SK-N-SH (cell line): ENCODE measurements around the gene EIF6.

Experiments used
- EZH2phosphoT487 ChIP-seq: fragments of 200-600 bp; sonication (generic); IDR thresholded peaks from 2 replicates; pipeline ENCODE4 v1.6.1; 2017; ENCODE audit warnings: low read depth, mixed run types, mild to moderate bottlenecking, antibody characterized with exemption, moderate library complexity, borderline replicate concordance
- GABPA ChIP-seq: IDR thresholded peaks from 2 replicates; pipeline ENCODE4 v1.4.0; 2012; ENCODE audit warnings: low read depth, mild to moderate bottlenecking
- JUND ChIP-seq: IDR thresholded peaks from 2 replicates; pipeline ENCODE4 v1.4.0; 2012
- MEF2A ChIP-seq: IDR thresholded peaks from 2 replicates; pipeline ENCODE4 v1.4.0; 2012; ENCODE audit warnings: low read depth, borderline replicate concordance
- NFIC ChIP-seq: IDR thresholded peaks from 2 replicates; pipeline ENCODE4 v1.4.0; 2012; ENCODE audit warnings: borderline replicate concordance
- RCOR1 ChIP-seq: fragments of 150-350 bp; IDR thresholded peaks from 2 replicates; pipeline ENCODE4 v1.6.1; 2017; ENCODE audit warnings: antibody characterized with exemption, low read length
- RFX5 ChIP-seq: IDR thresholded peaks from 2 replicates; pipeline ENCODE4 v1.6.1; 2012; ENCODE audit warnings: mild to moderate bottlenecking, improper control_type of control experiment, low read length
- TCF12 ChIP-seq: IDR thresholded peaks from 2 replicates; pipeline ENCODE4 v1.4.0; 2012
- TF ChIP-seq, protein P1 (sequence below): IDR thresholded peaks from 2 replicates; pipeline ENCODE4 v1.6.1; 2012; ENCODE audit warnings: mild to moderate bottlenecking, low read depth, low read length, moderate library complexity
- TF ChIP-seq, protein P2 (sequence below): fragments of 200-600 bp; sonication (generic); IDR thresholded peaks from 2 replicates; pipeline ENCODE4 v1.6.1; 2017; ENCODE audit warnings: antibody characterized with exemption, mild to moderate bottlenecking, moderate library complexity
- TF ChIP-seq, protein P3 (sequence below): IDR thresholded peaks from 2 replicates; pipeline ENCODE4 v1.4.0; 2012; ENCODE audit warnings: low read depth, borderline replicate concordance

DNA sequence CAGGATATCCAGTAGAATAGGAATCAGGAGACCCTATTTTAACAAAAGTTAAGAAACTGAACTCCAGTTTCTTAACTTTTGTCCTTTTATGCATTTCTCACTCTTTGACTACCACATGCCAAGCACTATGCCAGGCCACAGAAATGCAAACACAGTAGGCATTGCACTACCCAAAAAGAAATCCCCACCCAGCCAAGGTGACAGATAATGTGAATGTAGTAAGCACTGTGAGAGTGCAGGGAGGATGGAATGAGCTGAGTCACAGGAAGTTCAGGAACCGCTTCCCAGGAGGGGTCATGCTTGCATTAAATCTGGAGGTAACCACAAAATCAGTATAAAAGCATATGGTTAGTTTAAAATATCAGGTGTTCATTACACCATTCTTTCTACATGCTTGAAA, 27.7 kb upstream of the EIF6 start:
- TF ChIP-seq NFIC (peak; percentile 88), GABPA (peak; percentile 67), RFX5 (no peak), TCF12 (peak; percentile 96), JUND (peak; percentile 92), RCOR1 (no peak), EZH2phosphoT487 (no peak), MEF2A (no peak; the same call in 1 of the 2 replicates)
- TF ChIP-seq, protein P1, sequence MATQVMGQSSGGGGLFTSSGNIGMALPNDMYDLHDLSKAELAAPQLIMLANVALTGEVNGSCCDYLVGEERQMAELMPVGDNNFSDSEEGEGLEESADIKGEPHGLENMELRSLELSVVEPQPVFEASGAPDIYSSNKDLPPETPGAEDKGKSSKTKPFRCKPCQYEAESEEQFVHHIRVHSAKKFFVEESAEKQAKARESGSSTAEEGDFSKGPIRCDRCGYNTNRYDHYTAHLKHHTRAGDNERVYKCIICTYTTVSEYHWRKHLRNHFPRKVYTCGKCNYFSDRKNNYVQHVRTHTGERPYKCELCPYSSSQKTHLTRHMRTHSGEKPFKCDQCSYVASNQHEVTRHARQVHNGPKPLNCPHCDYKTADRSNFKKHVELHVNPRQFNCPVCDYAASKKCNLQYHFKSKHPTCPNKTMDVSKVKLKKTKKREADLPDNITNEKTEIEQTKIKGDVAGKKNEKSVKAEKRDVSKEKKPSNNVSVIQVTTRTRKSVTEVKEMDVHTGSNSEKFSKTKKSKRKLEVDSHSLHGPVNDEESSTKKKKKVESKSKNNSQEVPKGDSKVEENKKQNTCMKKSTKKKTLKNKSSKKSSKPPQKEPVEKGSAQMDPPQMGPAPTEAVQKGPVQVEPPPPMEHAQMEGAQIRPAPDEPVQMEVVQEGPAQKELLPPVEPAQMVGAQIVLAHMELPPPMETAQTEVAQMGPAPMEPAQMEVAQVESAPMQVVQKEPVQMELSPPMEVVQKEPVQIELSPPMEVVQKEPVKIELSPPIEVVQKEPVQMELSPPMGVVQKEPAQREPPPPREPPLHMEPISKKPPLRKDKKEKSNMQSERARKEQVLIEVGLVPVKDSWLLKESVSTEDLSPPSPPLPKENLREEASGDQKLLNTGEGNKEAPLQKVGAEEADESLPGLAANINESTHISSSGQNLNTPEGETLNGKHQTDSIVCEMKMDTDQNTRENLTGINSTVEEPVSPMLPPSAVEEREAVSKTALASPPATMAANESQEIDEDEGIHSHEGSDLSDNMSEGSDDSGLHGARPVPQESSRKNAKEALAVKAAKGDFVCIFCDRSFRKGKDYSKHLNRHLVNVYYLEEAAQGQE: peak; percentile 46; the same call in 1 of the 2 replicates
- TF ChIP-seq, protein P2, sequence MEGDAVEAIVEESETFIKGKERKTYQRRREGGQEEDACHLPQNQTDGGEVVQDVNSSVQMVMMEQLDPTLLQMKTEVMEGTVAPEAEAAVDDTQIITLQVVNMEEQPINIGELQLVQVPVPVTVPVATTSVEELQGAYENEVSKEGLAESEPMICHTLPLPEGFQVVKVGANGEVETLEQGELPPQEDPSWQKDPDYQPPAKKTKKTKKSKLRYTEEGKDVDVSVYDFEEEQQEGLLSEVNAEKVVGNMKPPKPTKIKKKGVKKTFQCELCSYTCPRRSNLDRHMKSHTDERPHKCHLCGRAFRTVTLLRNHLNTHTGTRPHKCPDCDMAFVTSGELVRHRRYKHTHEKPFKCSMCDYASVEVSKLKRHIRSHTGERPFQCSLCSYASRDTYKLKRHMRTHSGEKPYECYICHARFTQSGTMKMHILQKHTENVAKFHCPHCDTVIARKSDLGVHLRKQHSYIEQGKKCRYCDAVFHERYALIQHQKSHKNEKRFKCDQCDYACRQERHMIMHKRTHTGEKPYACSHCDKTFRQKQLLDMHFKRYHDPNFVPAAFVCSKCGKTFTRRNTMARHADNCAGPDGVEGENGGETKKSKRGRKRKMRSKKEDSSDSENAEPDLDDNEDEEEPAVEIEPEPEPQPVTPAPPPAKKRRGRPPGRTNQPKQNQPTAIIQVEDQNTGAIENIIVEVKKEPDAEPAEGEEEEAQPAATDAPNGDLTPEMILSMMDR: no peak
- TF ChIP-seq, protein P3, sequence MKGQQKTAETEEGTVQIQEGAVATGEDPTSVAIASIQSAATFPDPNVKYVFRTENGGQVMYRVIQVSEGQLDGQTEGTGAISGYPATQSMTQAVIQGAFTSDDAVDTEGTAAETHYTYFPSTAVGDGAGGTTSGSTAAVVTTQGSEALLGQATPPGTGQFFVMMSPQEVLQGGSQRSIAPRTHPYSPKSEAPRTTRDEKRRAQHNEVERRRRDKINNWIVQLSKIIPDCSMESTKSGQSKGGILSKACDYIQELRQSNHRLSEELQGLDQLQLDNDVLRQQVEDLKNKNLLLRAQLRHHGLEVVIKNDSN: no peak
